Ovary (tissue), 9 donors: ENCODE measurements around the gene TBC1D9B. TPM values are rescaled to one million over a fixed set of nuclear protein-coding genes. Genes with fewer than 3 reads are reported as not detected.

ENCODE experiments used
- DNase-seq, 5 donors: peaks; one replicate each; pipeline ENCODE4 v3.0.0-alpha.2; 2019 to 2020
- H3K27ac ChIP-seq, 2 donors: fragments of 200-600 bp; one replicate each; pipeline versions ENCODE4 v1.5.1 to v1.8.0; 2019 to 2022
- H3K27me3 ChIP-seq: fragments of 200-600 bp; one replicate; pipeline ENCODE4 v1.8.0; 2022
- H3K36me3 ChIP-seq: fragments of 200-600 bp; sonication (generic); one replicate; pipeline ENCODE4 v1.5.1; 2019
- H3K4me1 ChIP-seq: one replicate; pipeline ENCODE4 v1.8.1; 2013; ENCODE audit warnings: mild to moderate bottlenecking, moderate library complexity; ENCODE audit not compliant: insufficient read depth
- H3K4me3 ChIP-seq: fragments of 200-600 bp; sonication (generic); one replicate; pipeline ENCODE4 v1.5.1; 2017
- H3K9me3 ChIP-seq, 2 donors: fragments of 200-600 bp in 1 of 2; sonication (generic) in 1 of 2; one replicate each; pipeline versions ENCODE4 v1.5.1 to v1.8.1; 2013 to 2019; ENCODE audit warnings: mild to moderate bottlenecking in 1 of 2, moderate library complexity in 1 of 2
- EP300 ChIP-seq: sonication (generic); formaldehyde crosslinking; IDR thresholded peaks from one replicate; pipeline ENCODE4 v1.6.1; 2017; ENCODE audit warnings: antibody characterized with exemption
- POLR2A ChIP-seq: fragments of 450-650 bp; IDR thresholded peaks from one replicate; pipeline ENCODE4 v1.6.1; 2017; ENCODE audit warnings: antibody characterized with exemption, mild to moderate bottlenecking, moderate library complexity
- WGBS, 3 donors: extraction: QIAGEN DNeasy Blood & Tissue Kit in 1 of 3; methylation state at CpG; one replicate each; pipeline versions ENCODE4 v1.1.5 to v1.1.7; 2013 to 2017; 5-methylcytosine and 5-hydroxymethylcytosine counted together
- intact Hi-C, 4 donors: fragments of 100-400 bp; cut with DNase I; formaldehyde crosslinking; loops; one replicate each; pipeline versions ENCODE4 v1.11.0 to v1.15.1; 2022 to 2023
- polyA plus RNA-seq, 2 donors: library from polyadenylated mRNA; stranded (reverse); fragments of 200-250 nt in 1 of 2; fragments of 350-450 nt in 1 of 2; fragmentation: Illumina TruSeq in 1 of 2; extraction: RNeasy Lipid Tissue Mini Kit (QIAGEN cat#74804) in 1 of 2; gene quantifications; one replicate each; pipeline ENCODE4 v1.2.3, GENCODE V29; 2013 to 2014
- total RNA-seq, 7 donors: library from RNA; depleted of rRNA in 2 of 7; stranded (reverse); fragments of >200 nt in 2 of 7; fragmentation: NEBNext Ultra II Directional in 3 of 7; extraction: Animal tissue kit (Norgen Biotek cat#: 25700) in 3 of 7; gene quantifications; one replicate each; pipeline versions ENCODE4 v1.1.0 to v1.2.4, GENCODE V29; 2016 to 2023
- TF ChIP-seq, protein P1 (sequence below), 3 donors: fragments of 450-650 bp in 2 of 3; fragments of 200-600 bp in 1 of 3; IDR thresholded peaks; one replicate each; pipeline versions ENCODE4 v1.5.1 to v1.8.0; 2016 to 2022; ENCODE audit warnings: antibody characterized with exemption in 3 of 3, mild to moderate bottlenecking in 1 of 3
- donor health status: DM: no; HTN: no; CAD: no; lungs with moderate emphysema.
- donor health status: DM: no; HTN: no; CAD: no.
- donor health status: Bipolar disorder and iron deficiency.
- donor health status: DM: yes; HTN: yes; CAD: no.
- donor health status: DM: no; HTN: no; CAD: no.
- donor health status: DM: yes; HTN: yes; CAD: no.

Gene TBC1D9B
- total and polyA plus RNA-seq, 9 donors: 48.3 to 121 (median 86.5) TPM

DNA sequence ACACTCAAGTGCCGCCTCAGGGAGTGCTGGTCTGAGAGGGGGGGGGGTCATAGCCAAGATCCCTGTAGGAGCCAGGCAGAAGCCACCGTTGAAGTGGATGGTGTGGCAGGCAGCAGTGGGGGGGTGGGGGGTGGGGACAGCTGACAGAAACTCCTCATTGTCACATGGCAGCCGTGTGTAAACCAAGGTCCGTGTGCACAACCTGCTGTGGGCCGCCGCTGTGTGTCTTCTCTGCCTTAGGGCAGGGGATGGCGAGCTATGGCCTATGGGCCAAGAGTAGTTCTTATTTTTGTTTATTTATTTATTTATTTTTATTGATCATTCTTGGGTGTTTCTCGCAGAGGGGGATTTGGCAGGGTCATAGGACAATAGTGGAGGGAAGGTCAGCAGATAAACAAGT, 73.6 kb downstream of the TBC1D9B start:
- no peaks in the 10 kb centered on the region for H3K36me3 ChIP-seq

DNA sequence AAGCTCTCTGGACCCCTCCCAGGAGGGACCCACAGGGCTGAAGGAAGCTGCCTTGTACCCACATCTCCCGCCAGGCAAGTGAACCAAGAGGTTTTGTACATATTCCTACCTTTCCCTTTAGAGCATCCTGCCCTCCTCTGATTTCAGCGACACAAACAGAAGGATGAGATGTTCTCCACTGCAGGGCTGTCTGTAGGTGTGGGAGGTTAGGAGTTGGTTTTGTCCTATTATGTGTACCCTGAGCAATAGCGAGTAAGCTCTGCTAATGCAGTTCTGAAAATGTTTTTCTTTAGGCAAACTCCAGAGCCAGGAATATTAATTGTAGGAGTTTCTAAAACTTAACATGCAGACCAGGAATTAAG, 74.0 kb downstream of the TBC1D9B start:
- Histone ChIP-seq H3K4me3 (no peak overlapping the region), H3K9me3 (no peaks in the 10 kb centered on the region), H3K4me1 (no peaks in the 10 kb centered on the region), H3K27me3 (no peaks in the 10 kb centered on the region), H3K36me3 (no peaks in the 10 kb centered on the region), H3K27ac (no peak overlapping the region)
- WGBS, 3 donors: 93 to 99% (median 98%) methylated on average over 3 of the region's 3 CpGs
- TF ChIP-seq, protein P1, sequence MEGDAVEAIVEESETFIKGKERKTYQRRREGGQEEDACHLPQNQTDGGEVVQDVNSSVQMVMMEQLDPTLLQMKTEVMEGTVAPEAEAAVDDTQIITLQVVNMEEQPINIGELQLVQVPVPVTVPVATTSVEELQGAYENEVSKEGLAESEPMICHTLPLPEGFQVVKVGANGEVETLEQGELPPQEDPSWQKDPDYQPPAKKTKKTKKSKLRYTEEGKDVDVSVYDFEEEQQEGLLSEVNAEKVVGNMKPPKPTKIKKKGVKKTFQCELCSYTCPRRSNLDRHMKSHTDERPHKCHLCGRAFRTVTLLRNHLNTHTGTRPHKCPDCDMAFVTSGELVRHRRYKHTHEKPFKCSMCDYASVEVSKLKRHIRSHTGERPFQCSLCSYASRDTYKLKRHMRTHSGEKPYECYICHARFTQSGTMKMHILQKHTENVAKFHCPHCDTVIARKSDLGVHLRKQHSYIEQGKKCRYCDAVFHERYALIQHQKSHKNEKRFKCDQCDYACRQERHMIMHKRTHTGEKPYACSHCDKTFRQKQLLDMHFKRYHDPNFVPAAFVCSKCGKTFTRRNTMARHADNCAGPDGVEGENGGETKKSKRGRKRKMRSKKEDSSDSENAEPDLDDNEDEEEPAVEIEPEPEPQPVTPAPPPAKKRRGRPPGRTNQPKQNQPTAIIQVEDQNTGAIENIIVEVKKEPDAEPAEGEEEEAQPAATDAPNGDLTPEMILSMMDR (IDR thresholded peaks at IDR 0.05): no peak
- no peak for TF ChIP-seq POLR2A
- TF ChIP-seq EP300: no peak
- no peak for DNase-seq
- intact Hi-C loops: no loop called here

More for the DNA sequence above, 73.6 kb downstream of the TBC1D9B start:
- no peaks in the 10 kb centered on the region for H3K4me1 ChIP-seq
- no peaks in the 10 kb centered on the region for H3K27me3 ChIP-seq
- intact Hi-C loops: no loop called here
- DNase-seq: no peak
- TF ChIP-seq POLR2A: no peak
- TF ChIP-seq EP300: no peak
- TF ChIP-seq, protein P1 (IDR thresholded peaks at IDR 0.05): no peak
- no peak overlapping the region for H3K4me3 ChIP-seq
- H3K9me3 ChIP-seq: no peaks in the 10 kb centered on the region
- WGBS, 3 donors: 86 to 92% (median 91%) methylated on average over 8 of the region's 8 CpGs
- no peak overlapping the region for H3K27ac ChIP-seq

DNA sequence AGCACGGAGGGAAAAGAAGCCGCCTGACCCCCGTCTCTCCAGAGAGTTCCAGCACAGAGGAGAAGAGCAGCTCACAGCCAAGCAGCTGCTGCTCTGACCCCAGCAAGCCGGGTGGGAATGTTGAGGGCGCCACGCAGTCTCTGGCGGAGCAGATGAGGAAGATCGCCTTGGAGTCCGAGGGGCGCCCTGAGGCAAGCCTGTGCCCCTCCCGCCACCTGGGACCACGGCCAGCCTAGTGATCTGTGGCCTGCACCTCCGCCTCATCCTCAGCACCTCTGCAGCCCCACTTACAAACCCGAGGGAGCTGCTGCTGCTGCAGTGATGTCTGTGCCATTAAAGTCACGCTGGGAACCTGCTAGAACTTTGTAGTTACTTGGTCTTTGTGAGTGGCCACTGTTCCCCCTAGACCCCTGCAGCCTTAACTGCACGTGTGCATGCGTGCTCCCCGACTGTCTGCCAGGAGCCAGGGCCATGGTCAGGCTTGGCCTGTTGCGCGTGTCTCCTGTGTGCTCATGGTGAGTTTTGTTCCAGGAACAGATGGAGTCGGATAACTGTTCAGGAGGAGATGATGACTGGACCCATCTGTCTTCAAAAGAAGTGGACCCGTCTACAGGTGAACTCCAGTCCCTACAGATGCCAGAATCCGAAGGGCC, 74.5 kb downstream of the TBC1D9B start:
- 81 to 85% (median 82%) methylated on average over 23 of the region's 23 CpGs for WGBS, 3 donors
- H3K27ac ChIP-seq: no peak overlapping the region

DNA sequence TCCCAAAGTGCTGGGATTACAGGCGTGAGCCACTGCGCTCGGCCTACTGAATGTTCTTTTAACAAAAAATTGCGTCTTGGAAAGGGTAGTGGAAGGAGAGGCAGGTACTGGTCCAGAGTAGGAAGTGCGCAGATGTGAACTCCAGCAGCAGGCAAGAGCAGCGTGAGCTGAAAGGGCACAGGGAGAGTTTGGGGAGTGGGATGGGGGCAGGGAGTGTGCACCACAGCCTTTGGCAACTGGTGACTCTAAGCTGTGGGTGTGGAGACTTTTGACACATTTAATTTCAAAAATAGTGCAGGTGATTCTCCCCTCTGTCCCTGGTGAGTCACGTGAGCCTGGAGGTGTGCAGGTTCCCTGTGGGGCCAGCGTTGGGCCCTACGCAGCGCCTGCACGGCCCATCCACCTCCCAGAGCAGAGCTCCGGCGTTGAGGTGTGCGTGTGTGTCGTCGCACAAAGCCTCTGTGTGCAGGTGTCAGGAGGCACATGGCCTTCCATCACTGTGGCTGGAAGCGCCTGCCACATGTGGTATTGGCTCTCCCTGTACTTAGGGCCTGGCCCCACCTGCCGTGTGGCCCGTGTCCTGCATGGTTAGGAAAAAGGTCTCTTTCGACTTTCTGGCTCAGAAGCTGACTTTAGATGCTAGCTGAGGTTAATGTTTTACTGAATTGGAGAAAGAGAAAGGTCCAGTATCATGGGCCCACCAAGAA, 75.5 kb downstream of the TBC1D9B start:
- Histone ChIP-seq H3K4me3 (no peak overlapping the region), H3K27ac (no peak overlapping the region), H3K4me1 (no peaks in the 10 kb centered on the region), H3K9me3 (no peaks in the 10 kb centered on the region), H3K36me3 (no peaks in the 10 kb centered on the region), H3K27me3 (no peaks in the 10 kb centered on the region)
- TF ChIP-seq, protein P1 (IDR thresholded peaks at IDR 0.05): no peak
- TF ChIP-seq EP300 (no peak), POLR2A (no peak)
- intact Hi-C loops: no loop called here
- WGBS, 3 donors: 90 to 92% (median 91%) methylated on average over 20 of the region's 20 CpGs
- no peak for DNase-seq

More for the DNA sequence above, 74.5 kb downstream of the TBC1D9B start:
- H3K4me3 ChIP-seq: no peak overlapping the region
- no peak for TF ChIP-seq POLR2A
- TF ChIP-seq EP300: no peak
- TF ChIP-seq, protein P1 (IDR thresholded peaks at IDR 0.05): no peak
- intact Hi-C loops: no loop called here
- no peaks in the 10 kb centered on the region for H3K9me3 ChIP-seq
- H3K36me3 ChIP-seq: no peaks in the 10 kb centered on the region
- DNase-seq: no peak
- no peaks in the 10 kb centered on the region for H3K4me1 ChIP-seq
- H3K27me3 ChIP-seq: no peaks in the 10 kb centered on the region
